ENCODE measurements around the gene UBXN7. TPM values are rescaled to one million over a fixed set of nuclear protein-coding genes. Genes with fewer than 3 reads are reported as not detected.

UBXN7 gene
- total and polyA plus RNA-seq, 2 of the 13 experiments (the other 11 are each of a cell fraction or from before 2014, with no cell fraction given) = 12.5 to 15.9 TPM

GRCh38 chr3:196432137-196432879 lies at the start of gene UBXN7 (continued):
- TF ChIP-seq ZNF749 (CRISPR knock-in tag; IDR thresholded peaks at IDR 0.05; ENCODE audit: borderline replicate concordance) = no peak
- TF ChIP-seq, protein P1, sequence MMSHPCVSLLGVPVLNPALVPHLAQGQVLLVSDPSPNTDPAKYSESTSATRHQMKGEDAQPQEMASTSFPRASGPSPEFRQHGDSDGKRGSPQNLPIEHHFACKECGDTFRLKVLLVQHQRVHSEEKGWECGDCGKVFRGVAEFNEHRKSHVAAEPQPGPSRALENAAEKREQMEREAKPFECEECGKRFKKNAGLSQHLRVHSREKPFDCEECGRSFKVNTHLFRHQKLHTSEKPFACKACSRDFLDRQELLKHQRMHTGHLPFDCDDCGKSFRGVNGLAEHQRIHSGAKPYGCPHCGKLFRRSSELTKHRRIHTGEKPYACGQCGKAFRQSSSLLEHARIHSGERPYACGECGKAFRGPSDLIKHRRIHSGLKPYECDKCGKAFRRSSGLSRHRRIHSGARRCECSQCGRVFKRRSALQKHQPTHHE (CRISPR knock-in tag; IDR thresholded peaks at IDR 0.05; ENCODE audit: borderline replicate concordance) = peak; percentile 66
- peak; percentile 87 for TF ChIP-seq FOXK2 (IDR thresholded peaks at IDR 0.05)
- TF ChIP-seq GATAD2A (CRISPR knock-in tag; IDR thresholded peaks at IDR 0.05) = peak; percentile 70; the same call in 1 of the 2 replicates
- TF ChIP-seq, protein P2, sequence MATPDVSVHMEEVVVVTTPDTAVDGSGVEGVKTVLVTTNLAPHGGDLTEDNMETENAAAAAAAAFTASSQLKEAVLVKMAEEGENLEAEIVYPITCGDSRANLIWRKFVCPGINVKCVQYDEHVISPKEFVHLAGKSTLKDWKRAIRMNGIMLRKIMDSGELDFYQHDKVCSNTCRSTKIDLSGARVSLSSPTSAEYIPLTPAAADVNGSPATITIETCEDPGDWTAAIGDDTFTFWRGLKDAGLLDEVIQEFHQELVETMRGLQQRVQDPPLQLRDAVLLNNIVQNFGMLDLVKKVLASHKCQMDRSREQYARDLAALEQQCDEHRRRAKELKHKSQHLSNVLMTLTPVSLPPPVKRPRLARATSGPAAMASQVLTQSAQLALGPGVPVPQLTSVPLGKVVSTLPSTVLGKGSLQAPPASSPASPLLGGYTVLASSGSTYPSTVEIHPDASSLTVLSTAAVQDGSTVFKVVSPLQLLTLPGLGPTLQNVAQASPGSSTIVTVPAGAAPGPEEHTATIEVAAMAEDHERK (CRISPR knock-in tag; IDR thresholded peaks at IDR 0.05; ENCODE audit: low read depth) = no peak
- peak; percentile 73; the same call in 1 of the 2 replicates for TF ChIP-seq ZIK1 (CRISPR knock-in tag; IDR thresholded peaks at IDR 0.05; ENCODE audit: borderline replicate concordance, low read depth)
- TF ChIP-seq ZNF256 (CRISPR knock-in tag; conservative IDR thresholded peaks at IDR 0.05) = no peak
- 0 out of 2 replicates have a peak, but pooled peaks have one; percentile 21 for TF ChIP-seq MTERF4 (CRISPR knock-in tag; IDR thresholded peaks at IDR 0.05)
- 0 out of 2 replicates have a peak, but pooled peaks have one; percentile 46 for TF ChIP-seq THAP11 (CRISPR knock-in tag; IDR thresholded peaks at IDR 0.05)
- peak; percentile 39; the same call in 1 of the 2 replicates for TF ChIP-seq ZSCAN29 (CRISPR knock-in tag; conservative IDR thresholded peaks at IDR 0.05)
- TF ChIP-seq ZNF792 (CRISPR knock-in tag; IDR thresholded peaks at IDR 0.05) = peak; percentile 77
- TF ChIP-seq SP140L (CRISPR knock-in tag; IDR thresholded peaks at IDR 0.05; ENCODE audit: borderline replicate concordance) = 0 out of 2 replicates have a peak, but pooled peaks have one; percentile 35
- 0 out of 2 replicates have a peak, but pooled peaks have one; percentile 27 for TF ChIP-seq ZNF510 (CRISPR knock-in tag; IDR thresholded peaks at IDR 0.05; ENCODE audit: low read depth)
- TF ChIP-seq MTF1 (CRISPR knock-in tag; IDR thresholded peaks at IDR 0.05) = 0 out of 2 replicates have a peak, but pooled peaks have one; percentile 22
- TF ChIP-seq ZNF740 (CRISPR knock-in tag; IDR thresholded peaks at IDR 0.05) = peak; percentile 53
- TF ChIP-seq RELA (CRISPR knock-in tag; IDR thresholded peaks at IDR 0.05) = no peak
- TF ChIP-seq ZNF460 (CRISPR knock-in tag; IDR thresholded peaks at IDR 0.05; ENCODE audit: borderline replicate concordance) = no peak
- no peak for TF ChIP-seq MTA3 (CRISPR knock-in tag; IDR thresholded peaks at IDR 0.05)
- TF ChIP-seq GABPB1 (CRISPR knock-in tag; IDR thresholded peaks at IDR 0.05) = peak; percentile 75
- TF ChIP-seq KAT8 (CRISPR knock-in tag; IDR thresholded peaks at IDR 0.05) = peak; percentile 49; the same call in 1 of the 2 replicates
- TF ChIP-seq ZNF788 (CRISPR knock-in tag; IDR thresholded peaks at IDR 0.05; ENCODE audit: borderline replicate concordance) = no peak
- no peak for TF ChIP-seq E2F2 (CRISPR knock-in tag; IDR thresholded peaks at IDR 0.05; ENCODE audit: borderline replicate concordance)
- peak; percentile 96 for TF ChIP-seq YY1 (IDR thresholded peaks at IDR 0.05; ENCODE audit: insufficient read depth, insufficient replicate concordance, low read depth, low read length)
- peak; percentile 63 for TF ChIP-seq GATA4 (IDR thresholded peaks at IDR 0.05; ENCODE audit: borderline replicate concordance, low read depth)
- TF ChIP-seq HES4 (CRISPR knock-in tag; IDR thresholded peaks at IDR 0.05; ENCODE audit: borderline replicate concordance) = peak; percentile 72; the same call in 1 of the 2 replicates
- TF ChIP-seq TOE1 (CRISPR knock-in tag; IDR thresholded peaks at IDR 0.05) = peak; percentile 40; the same call in 1 of the 2 replicates
